DMS153 (cell line): ENCODE results near the gene RAC2.

ENCODE experiments used
- DNase-seq: peaks from one replicate; lab custom pipeline; 2025; lab: John Stamatoyannopoulos, UW

RAC2 gene

DNA sequence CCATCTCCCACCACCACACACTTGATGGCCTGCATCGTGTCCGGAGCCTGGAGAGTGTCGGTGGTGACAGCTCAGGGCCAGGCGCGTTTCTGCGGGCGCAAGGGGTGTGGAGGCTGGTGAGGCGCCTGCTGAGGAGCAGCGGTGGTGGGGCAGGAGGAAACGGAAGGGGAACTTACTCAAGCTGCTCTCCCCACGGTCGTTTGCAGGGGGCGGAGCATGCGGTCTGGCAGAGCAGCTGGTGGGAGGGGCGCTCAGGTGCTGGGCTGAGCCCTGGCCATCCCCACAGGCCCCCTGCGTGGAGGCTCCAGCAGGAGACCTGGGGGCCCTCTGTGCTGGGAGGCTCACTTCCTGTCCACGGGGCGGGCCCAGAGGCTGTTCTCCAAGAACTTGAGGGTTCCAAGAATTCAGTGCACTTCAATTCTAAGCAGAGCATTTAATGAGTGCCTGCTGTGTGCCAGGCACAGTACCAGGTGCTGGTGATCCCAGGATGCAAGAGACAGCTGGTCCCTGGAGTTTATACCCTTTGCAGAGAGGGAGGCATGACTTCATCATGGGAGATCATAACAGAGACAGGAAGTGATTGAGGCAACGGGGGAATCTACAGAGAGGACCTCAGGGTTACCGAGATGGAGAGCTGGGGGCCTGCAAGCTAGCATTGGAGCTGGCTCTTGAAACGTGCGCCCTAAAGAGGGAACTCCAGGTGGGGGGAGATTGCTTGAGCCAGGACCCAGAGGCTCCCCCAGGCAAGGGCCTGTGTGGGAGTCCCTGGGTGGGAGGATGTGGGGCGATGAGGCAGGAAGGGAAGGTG lies at the start of gene RAC2:
Gene RAC2, minus strand, starts transcription at position 156 of the 808 bp plus-strand sequence. Its CDS starts 121 bp downstream, at position 35.
- no peak for DNase-seq

- no peak for DNase-seq
Measured at GRCh38 chr22:37293172-37293571, 49.1 kb upstream of the RAC2 start.

- DNase-seq, result no peak
Measured at GRCh38 chr22:37292641-37293040, 48.6 kb upstream of the RAC2 start.

DNA sequence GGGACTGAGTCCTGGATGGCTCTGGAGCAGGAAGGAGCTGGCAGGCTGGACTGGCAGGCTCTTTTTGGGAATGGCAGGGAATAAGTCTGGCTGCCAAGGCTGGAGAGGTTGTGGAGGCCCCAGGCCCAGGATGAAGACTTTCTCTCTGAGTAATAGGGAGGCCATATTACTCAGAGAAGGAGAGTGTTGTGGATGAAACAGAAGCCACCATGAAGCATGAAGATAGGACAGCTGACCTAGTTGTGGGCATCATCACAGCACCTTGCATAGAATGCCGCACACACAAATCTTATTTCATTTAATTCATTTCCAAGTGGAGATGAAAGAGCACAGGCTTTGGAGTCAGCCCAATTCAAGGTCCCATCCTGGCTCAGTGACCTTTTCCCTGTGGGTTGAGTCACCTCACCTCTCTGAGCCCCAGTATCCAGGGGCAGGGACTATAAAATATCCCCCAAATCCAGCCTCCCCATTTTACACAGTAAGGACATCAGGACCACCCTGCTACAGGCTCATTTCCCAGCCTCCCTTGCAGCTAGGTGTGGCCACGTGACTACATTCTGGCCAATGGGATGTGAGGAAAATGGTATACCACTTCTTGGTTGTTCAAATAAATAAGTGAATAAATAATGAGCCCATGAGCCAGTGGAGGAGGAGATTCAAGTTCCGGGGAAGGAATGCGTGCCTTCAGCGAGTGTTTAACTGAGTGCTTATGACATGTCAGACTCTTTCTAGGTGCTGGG lies 47.7 kb upstream of the RAC2 start:
- DNase-seq, result no peak

DNA sequence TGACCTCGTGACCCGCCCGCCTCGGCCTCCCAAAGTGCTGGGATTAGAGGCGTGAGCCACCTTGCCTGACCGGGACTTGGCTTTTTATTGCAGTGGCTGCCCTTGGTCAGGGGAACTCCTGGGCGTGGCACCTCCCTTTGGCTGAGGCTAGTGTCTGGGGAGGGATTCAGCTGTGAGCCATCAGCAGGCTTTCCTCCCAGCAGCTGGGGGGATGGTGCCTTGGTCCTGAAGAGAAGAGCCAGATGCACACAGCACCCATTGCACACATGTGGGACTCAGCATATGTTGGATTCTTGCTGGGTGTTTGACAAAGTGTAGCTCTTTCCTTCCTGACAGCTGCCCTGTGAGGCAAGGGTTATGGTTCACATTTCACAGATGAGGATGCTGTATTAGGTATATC lies 46.7 kb upstream of the RAC2 start:
- no peak for DNase-seq

- no peak for DNase-seq
Measured at GRCh38 chr22:37289156-37289735, 45.2 kb upstream of the RAC2 start.

GRCh38 chr22:37288521-37288920 lies 44.5 kb upstream of the RAC2 start:
- no peak for DNase-seq

GRCh38 chr22:37287550-37287951 lies 43.5 kb upstream of the RAC2 start:
- no peak for DNase-seq

DNA sequence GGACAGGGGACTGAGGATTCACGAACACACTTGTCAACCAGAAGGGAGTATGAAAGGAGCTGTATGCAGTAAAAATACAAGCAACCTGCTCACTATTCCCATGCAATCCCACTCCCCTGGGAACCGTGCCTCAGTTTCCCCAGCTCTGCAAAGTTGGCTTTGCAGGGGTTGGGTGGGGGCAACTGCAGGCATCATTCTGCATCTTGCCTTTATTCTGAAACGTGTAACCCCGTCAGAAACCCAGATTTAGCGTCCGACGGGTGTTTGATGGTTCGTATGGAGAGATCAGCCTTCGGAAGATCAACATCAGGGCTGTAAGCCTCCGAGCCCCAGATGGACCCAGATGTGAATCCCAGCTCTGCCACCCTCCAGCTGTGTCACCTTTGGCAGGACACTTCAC lies 41.9 kb upstream of the RAC2 start:
- DNase-seq, result no peak

DNA sequence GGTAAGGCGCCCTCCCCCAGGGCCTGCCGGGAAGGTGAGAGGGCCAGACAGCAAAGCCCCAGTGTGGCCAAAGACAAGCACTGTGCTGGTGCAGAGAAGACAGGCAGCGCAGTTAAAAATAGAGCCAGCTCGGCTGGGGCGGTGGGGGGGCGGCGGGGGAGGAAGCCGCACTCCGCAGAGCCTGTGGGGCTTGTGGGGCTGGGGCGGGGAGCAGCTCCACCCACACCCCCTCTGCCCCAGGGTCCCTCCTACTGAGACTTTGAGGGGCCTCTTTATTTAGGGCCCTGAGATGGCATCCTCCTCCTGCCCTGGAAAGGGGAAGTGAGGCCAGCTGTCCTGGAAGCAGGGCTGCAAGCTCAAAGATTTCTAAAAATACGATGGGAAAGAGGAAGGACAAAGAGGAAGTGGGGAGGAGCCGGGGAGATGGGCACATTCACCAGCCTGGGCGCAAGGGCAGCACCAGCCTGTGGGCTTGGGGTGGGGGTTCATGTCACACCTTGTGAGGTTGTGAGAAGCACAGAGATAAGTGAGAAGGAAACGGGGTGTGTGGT lies 40.8 kb upstream of the RAC2 start:
- DNase-seq, result no peak

DNA sequence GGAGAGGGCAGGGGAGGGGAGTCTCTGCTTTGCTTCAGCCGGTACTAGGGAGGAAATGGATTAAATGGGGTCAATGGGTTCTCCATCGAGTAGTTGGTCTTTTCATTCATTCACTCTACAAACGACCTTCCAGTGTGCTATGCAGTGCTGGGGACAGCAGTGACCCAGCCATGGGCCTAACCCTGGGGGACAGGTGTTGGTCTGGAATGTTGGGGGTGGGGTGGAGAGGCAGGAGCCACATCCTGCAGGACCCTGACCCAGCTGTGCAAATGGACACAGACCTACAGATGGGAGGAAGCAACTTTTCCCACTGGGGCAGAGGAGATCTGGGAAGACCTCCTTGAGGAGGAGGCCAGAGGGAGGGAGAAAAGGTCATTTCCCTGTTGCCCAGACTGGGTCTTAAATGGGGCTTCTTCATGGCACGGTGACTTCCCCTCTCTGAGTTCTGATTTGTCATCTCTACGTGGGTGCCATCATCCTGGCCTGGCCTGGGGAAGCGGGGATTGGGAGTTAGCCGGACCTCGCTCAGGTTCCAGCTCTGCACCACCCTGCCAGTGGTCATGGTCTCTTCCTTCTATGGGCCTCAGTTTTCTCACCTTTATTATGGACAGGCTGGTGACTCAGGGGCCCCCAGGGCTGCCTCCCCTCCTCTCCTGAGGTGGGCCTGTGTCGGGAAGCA lies 40.2 kb upstream of the RAC2 start:
- no peak for DNase-seq

DNA sequence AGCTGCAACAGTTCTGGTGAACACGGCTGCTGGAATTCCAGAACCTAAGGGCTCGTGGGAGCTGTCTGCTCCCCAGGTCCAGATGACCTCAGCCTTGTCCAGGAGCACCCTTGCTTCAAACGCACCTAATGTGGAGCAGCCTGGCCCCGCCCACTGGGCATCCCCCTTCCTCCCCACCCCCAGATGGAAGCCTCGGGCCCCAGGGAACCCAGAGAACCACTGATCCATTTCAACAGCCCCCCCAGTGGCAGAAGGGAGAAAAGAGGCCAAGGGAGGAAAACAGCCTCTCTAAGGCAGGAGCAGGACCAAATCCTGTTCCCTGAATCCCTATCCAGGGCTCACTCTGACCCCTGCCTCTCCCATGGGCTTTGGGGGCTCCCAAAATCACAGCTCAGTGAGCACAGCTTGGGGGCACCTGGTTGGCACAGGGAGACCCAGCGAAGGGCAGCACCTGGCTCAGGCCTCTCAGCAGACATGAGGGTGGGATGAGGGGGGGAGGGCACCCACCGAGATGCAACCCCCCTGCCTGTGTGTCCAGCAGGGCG lies 39.4 kb upstream of the RAC2 start:
- DNase-seq, result no peak

- DNase-seq, result no peak
Measured at GRCh38 chr22:37282385-37282677, 38.3 kb upstream of the RAC2 start, which contains the start of gene CYTH4. TSS of gene CYTH4 (plus strand) at chr22:37282508. CDS start at chr22:37282570, 62 bp downstream.

GRCh38 chr22:37281646-37282384 lies 37.7 kb upstream of the RAC2 start:
- DNase-seq, result no peak

DNA sequence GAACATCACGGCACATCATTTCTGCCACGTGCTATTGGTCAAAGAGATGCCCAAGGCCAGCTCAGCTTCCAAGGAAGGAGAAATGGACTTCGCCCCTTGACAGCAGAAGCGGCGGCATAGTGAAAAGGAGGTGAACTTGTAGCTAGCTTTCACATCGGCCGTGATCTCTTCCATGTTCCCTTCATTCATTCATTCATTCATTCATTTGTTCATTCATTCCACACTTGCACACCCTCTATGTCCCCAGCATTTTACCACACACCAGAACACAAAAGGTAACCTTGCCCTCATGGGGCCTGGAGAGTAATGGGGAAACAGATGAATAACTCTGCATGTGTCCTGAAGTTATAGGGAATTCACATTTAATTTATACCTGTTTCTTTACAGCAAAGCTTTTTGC lies 37.1 kb upstream of the RAC2 start:
- no peak for DNase-seq

GRCh38 chr22:37280718-37281117 lies 36.6 kb upstream of the RAC2 start:
- DNase-seq, result no peak

DNA sequence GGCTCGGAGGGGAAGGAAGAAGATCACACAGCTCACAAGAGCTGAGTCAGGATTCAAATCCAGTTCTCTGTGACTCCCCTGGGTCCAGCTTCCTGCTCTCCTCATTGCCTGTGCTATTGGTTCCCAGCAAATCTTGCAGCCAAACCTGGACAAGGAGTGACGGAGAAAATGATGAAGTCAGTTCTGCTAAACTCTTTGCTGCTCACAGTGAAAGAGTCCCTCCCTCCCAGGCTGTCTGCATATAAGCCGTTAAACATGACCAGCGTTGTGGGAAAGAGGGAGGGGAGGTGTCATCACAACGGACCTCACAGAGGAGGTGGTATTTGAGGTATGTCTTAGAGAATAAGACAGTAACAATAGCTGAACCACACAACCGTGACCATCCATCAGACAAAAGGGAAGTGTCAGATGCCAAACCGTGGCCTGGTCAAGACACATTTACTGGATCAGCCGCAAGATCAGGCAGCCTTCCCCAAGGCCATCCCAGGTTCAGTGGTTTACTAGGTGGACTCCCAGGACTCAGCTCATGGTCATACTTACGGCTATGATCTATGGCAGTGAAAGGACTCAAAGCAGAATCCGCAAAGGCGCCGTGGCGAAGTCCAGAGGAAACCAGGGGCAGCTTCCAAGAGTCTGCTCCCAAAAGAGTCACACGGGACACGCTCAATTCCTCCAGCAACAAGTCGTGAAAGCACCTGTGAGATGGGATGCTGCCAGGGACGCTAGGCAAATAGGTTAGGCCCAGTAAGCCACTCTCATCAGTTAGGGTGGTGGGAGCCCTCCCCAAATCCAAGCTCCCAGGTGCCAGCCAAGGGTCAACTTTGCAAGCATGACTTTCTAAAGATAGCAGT lies 35.5 kb upstream of the RAC2 start:
- DNase-seq, result no peak

DNA sequence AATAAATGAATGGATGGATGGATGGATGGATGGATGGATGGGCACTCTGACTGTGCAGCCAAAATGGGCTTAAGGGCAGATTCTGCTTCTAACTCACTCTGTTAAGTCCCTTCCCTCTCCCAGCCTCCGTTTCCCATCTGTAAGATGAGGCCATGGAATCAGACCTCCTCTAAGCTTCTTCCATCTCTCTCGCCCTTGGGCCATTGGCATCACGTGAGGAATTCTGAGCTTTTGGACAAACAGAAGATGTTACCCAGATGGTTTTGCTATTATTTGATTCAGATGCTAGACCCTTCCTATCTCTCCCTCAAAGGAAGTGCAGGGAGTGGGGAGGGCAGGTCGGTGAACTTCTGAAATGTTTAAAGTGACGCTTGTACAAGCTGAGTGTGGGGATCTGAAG lies 34.2 kb upstream of the RAC2 start:
- DNase-seq, result no peak

GRCh38 chr22:37277384-37277783 lies 33.3 kb upstream of the RAC2 start:
- no peak for DNase-seq

DNA sequence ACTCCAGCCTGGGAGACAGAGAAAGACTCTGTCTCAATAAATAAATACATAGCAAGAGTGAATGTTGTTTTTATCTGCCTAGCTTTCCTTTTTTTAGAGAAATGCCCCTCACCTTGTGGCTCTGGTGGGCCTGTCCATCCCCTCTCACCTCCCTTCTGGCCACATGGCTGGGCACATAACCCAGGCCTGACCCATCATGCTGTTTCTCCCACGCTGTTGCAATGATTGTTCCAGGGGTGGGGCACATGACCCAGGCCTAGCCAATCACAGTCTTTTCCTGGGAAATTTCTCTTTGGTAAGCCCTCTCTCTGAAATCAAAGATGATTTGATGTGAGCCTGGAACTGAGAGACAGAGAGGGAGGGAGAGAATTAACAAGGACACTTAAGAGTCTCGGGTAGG lies 32.7 kb upstream of the RAC2 start:
- DNase-seq, result no peak
